Measurements from ENCODE around the gene FRY.

The FRY gene

GRCh38 chr13:32087955-32088747, 56.6 kb downstream of the FRY start:
- no peak for DNase-seq

DNA sequence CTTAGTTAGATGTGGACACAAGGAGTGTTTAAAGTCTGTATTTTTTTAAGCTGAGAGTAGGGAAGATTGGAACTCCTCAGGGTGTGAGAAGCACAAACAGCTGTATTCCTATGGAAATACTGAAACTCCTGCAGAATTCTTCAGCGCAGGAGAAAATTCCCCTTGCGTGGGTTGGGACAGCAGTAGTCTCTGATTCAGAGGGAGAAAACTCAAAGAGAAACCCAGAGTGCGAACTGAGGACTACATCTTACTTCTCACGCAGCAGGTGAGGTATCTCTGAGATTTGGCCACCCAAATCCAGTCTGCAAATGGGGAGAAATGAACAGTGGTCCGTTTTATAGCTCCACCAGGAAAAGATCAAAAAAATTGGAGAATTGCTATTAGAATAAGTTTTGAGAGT, 60.9 kb downstream of the FRY start:
- DNase-seq = no peak

DNA sequence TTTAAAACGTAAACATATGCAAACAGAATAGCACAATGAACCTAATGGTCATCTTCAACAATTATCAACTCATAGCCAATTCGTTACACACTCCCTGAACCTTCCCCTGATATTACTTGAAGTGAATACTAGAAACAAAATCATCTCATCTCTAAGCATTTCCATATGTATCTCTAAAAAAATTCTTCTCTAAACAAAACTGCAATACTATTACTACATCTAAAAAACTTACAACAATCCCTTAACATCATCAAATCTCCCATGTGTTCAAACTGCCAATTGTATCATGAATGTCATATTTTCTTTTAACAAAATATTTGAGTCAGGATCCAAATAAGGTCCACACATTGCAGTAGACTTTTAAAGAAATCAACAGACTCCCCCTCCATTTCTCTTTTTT, 61.4 kb downstream of the FRY start:
- DNase-seq = no peak

DNA sequence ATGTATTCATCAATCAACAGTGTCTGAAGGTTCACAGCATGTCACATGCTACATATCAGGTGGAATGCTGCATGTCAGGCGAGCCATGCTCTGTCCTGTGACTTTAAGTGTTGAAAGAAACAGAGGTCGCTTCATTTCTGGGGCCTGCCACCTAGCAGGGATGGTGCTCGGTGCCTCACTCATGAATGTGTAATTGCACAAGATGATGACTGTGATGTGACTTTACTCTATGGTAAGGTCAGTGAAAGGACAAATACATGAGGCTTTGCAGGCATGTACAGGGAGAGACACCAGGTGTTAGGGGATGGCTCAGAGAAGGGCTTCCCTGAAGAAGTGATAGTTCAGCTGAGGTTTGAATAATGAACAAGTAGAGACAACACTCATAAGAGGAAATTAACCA, 66.7 kb downstream of the FRY start:
- peak in 1 of 2 donors; percentile 13 for DNase-seq

DNA sequence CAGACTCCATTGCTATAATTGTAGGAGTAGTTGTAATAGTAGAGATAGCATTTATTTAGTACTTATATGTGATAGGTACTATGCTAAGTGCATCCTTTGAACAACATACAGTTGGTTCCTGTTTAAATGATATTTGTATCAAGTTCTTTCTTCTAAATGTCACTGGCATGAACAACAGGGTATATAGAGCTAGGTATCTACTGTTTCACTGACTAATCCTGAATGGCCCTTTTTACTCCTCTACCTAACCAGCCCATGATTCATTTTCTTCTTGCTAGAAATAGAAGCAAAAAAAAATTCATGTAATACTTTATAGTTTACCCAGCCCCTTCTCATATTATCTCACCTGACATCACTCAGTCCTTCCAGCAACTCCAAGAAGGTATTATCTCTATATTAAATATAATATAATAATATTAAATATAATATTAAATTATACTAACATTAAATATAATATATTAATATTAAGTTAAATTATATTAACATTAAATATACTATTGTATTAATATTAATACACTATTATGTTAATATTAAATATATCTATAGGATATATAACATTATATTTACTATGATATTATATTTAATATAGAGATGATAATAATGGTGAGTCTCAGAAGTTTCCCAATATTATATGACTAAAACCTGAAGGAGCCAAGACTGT, 74.2 kb downstream of the FRY start:
- no peak for DNase-seq

- no peak for DNase-seq
Observed at GRCh38 chr13:32107474-32107873, 75.9 kb downstream of the FRY start.

GRCh38 chr13:32107973-32108372, 76.4 kb downstream of the FRY start:
- DNase-seq = no peak

- DNase-seq = no peak
Observed at GRCh38 chr13:32113532-32113931, 82.0 kb downstream of the FRY start.

- DNase-seq = no peak
Observed at GRCh38 chr13:32114284-32114950, 82.8 kb downstream of the FRY start.

DNA sequence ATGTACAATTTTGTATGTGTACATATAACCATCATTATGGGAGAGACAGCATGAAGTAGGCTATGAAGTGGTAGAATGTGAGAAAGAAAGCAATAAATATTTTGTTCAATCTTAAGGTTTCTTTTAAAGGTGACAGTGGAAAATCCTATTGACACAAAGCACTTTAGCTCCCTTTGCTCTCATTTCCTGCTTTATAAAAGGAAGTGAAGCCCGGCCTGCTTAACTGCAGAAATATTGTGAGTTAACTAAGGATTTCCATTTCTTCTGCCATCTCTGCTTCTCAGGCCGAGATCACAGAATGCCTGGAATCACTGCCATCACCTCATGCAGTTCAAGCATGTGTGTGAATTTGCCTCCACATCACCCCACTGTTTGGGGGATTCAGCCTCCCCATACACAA, 83.5 kb downstream of the FRY start:
- no peak for DNase-seq

DNA sequence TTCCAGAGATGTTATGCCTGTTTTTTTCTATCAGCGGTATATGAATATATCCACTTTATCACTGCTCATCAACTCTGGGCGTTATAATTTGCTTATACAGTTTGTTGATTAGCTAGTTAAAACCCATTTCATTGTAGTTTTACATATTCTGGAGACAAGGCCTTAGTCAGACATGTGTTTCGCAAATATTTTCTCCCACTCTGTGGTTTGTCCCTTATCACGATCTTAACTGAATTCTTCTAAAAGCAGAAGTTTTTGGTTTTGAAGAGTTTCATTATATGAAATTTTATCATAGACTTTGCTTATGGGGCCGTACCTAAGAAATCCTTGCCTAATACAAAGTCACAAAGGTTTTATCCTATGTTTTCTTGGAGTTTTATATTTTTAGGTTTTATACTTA, 84.6 kb downstream of the FRY start:
- DNase-seq = no peak

DNA sequence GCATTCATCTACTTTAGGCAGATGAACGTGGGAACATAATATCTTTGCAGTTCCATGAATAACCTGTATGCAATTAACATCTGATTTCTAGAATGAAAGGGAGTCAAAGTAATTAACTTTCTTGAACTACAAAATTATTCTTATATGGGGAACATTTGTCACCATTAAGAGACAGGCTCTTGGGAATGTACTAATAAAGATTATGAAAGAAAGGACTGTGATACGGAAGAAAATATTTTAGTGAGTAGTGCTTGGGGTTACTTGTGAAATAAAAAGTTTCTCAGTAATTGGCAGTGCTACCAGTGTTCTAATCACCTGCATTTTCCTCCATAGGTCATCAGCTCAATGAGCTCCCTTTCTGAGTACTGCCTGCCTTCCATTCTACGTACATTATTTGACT, 85.4 kb downstream of the FRY start:
- no peak for DNase-seq

DNA sequence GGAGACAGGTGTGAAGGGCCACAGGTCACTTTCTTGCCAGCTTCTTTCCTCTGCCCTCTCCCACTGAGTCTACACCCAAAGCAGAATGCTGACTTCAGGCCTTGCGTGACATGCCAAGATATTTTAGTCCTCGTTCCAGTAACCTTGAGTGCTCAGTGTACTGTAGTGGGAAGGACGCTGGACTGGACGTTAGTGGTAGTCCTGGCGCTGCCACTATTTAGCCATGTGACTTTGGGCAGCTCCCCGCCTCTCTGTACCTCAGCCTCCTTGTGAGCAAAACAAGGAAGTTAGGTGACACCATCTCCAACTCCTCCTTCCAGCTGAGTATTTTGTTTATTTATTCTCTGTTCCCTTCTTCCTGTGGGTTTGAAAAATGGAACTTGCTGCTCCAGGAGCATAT, 86.1 kb downstream of the FRY start:
- DNase-seq = no peak

GRCh38 chr13:32121316-32121715, 89.7 kb downstream of the FRY start:
- DNase-seq = no peak

GRCh38 chr13:32124743-32125142, 93.2 kb downstream of the FRY start:
- DNase-seq = no peak

DNA sequence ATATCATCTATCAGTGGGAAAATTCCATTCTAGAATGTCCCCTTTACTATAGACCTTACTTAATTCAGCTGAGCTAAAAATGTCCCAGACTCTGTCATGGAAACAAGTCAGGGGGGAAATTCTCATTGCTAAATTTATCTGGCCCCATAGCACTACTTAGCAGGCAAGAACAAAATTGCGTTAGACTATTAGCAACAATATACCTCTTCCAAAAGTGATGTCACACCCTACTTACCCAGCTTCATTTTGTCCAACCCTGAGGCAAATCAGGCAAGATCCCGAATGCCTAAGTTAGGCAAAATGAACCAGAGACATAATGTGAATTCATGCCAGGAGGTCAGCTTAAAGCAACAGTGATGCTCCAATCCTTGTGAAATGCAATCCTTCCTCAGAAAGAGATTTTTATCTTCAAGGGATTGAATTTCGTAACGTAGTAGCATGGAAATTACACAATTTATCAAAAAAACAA, 93.7 kb downstream of the FRY start:
- DNase-seq = no peak

DNA sequence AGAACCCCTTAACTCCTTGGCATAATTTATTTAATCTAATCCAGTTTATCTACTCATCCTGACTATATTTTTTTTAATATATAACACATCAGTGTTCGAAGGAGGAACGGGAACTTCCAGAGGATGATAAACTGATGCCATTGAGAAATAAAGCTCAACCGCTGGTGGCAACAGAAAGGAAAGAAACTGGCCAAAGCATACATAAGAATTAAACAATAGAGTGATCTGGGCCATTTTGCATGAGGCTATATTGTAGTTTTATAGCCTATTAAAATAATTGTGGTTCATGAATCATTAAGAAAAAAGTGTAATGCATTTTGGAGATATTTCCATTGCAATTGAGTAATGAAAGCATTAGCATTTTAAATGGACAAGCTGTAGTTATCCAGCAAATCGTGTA, 94.2 kb downstream of the FRY start:
- no peak for DNase-seq

DNA sequence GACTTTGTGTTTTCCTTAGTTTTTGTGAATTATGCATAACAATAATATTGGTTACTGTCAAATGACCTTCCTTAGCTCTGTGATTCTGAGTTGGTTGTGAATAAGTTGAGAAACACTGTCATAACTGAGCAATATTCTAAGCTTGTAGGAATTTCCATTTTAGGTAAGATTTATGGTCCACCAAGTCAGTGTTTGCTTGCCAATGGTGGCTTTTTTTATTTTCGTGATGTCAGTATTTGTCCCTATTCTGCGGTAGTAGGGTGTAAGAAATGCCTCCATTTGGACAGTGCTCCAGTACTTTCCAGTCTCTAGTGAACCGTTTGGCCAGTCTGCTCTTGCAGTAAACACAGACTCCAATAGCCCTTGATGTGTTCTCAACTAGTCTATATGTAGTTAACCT, 94.7 kb downstream of the FRY start:
- DNase-seq = no peak

GRCh38 chr13:32126756-32127155, 95.2 kb downstream of the FRY start:
- DNase-seq = no peak

DNA sequence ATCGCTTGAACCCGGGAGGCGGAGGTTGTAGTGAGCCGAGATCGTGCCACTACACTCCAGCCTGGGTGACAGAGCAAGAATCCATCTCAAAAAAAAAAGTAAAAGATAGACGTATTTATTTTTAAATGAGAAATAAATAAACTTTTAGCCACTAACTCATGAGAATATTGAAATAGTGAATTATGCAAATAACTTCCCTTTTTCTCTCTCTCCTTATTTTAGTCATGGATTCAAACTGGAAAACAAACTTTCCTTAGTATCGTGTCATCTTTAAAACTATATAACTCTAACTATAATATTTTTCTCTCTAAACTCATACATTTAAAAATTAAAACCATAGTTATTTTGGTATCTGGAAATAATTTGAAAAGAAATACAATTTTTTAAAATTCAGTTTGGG, 96.1 kb downstream of the FRY start:
- DNase-seq = no peak

DNA sequence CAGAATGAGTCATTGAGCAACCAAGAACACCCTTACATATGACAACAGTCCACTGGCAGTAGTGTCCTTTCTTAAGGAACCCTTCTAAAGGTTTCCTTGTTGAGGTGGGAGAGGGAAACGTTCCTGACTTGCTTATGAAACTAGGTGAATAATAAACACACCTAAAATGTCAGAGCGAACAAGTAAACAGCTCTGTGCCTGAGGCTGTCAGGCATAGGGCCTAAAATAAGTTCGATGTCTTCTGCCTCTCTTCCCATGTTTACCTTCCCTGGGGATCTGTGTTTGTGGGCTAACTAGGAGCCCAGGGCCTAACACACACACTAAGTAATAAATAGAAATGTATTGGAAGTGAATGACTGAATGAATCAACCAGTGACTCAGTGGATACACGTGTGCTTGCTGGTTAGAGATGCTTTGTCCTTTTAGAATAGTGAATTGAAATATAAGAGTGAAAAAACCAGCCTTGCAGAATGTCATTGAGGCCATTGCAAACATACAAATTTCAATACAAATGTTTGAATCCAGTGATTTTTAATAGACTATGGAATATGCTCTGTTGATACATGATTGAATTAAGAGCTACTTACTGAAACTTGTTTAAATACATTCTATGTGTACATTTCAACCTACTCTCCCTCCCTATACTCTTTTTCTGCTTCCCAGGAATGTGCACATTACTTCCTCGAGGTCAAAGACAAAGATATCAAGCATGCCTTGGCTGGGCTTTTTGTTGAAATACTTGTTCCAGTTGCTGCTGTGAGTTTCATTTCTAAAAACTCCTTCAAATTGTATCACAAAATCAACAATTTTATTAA, 102.9 kb downstream of the FRY start:
- no peak for DNase-seq

DNA sequence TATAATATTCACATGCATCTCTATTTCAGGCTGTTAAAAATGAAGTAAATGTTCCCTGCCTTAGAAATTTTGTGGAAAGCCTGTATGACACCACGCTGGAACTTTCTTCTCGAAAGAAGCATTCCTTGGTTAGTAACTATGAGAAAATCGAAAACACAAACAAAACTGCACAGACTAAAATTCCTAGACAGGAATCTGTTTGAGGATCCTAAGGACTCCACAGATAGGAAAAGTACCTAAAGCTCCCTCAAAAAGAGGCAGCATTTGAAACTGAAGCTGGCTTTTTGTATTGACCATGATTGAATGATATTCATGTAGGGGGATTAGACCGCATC, 103.4 kb downstream of the FRY start:
- no peak for DNase-seq

- no peak for DNase-seq
Observed at GRCh38 chr13:32135655-32136054, 104.1 kb downstream of the FRY start.

All from CD4-positive, alpha-beta T cell treated with Interleukin-4 for 1 hour (primary cell).